ENCODE data around the gene MYO1H. TPM values are rescaled to one million over a fixed set of nuclear protein-coding genes. Genes with fewer than 3 reads are reported as not detected.

MYO1H gene
- total RNA-seq = not detected
- total RNA-seq (2013) = not detected

- no peak within 1 kb of the TSS for H3K4me3 ChIP-seq (ENCODE audit: low read length)
- H3K36me3 ChIP-seq (ENCODE audit: control insufficient read depth, insufficient read depth, low read length) = no peaks in the 10 kb centered on the region
- intact Hi-C loops (cut with micrococcal nuclease) = loop anchor here (5.0 kb wide), 1 partner anchor 45 kb away; no protein-coding TSS in a partner anchor
- H3K27me3 Mint-ChIP-seq (ENCODE audit: low read depth in 2 of 2) = peaks cover 8 to 26% of the 10 kb centered on the region in 2 donors
- H3K27ac ChIP-seq (ENCODE audit: low read length) = no peak within 1 kb of the TSS
- WGBS (ENCODE audit: insufficient coverage) = 93% methylated on average over 8 of the region's 8 CpGs
- no peak within 1 kb of the TSS for H3K27ac Mint-ChIP-seq
- no peak within 1 kb of the TSS for H3K4me3 Mint-ChIP-seq
- ATAC-seq (no peak), DNase-seq (no peak)
- H3K9me3 ChIP-seq (ENCODE audit: control insufficient read depth, insufficient read depth, low read length) = no peaks in the 10 kb centered on the region
- H3K36me3 Mint-ChIP-seq = no peaks in the 10 kb centered on the region
- no peak for TF ChIP-seq CTCF (IDR thresholded peaks at IDR 0.05)
- H3K9me3 Mint-ChIP-seq = no peaks in the 10 kb centered on the region
- H3K4me1 ChIP-seq (ENCODE audit: control insufficient read depth, insufficient read depth, low read length) = no peaks in the 10 kb centered on the region
- H3K4me1 Mint-ChIP-seq = no peaks in the 10 kb centered on the region
- no peaks in the 10 kb centered on the region for H3K27me3 ChIP-seq (ENCODE audit: control insufficient read depth, insufficient read depth, low read length)
These were observed at the start of gene MYO1H for GRCh38 chr12:109347589-109347988. TSS of gene MYO1H (plus strand) at chr12:109347900. CDS start at chr12:109347961, 61 bp downstream.

GRCh38 chr12:109299849-109300248, 47.9 kb upstream of the MYO1H start:
- H3K27me3 Mint-ChIP-seq (ENCODE audit: low read depth in 2 of 2) = peaks cover 12 to 24% of the 10 kb centered on the region in 2 donors
- H3K4me1 Mint-ChIP-seq = no peaks in the 10 kb centered on the region
- H3K4me1 ChIP-seq (ENCODE audit: control insufficient read depth, insufficient read depth, low read length) = no peaks in the 10 kb centered on the region
- no peaks in the 10 kb centered on the region for H3K36me3 Mint-ChIP-seq
- no peak overlapping the region for H3K27ac ChIP-seq (ENCODE audit: low read length)
- H3K9me3 Mint-ChIP-seq = no peaks in the 10 kb centered on the region
- H3K9me3 ChIP-seq (ENCODE audit: control insufficient read depth, insufficient read depth, low read length) = no peaks in the 10 kb centered on the region
- ATAC-seq = no peak
- TF ChIP-seq CTCF (IDR thresholded peaks at IDR 0.05) = no peak
- no peak overlapping the region for H3K4me3 ChIP-seq (ENCODE audit: low read length)
- H3K36me3 ChIP-seq (ENCODE audit: control insufficient read depth, insufficient read depth, low read length) = no peaks in the 10 kb centered on the region
- no peak overlapping the region for H3K27ac Mint-ChIP-seq
- no peaks in the 10 kb centered on the region for H3K27me3 ChIP-seq (ENCODE audit: control insufficient read depth, insufficient read depth, low read length)
- DNase-seq = no peak
- WGBS (ENCODE audit: insufficient coverage) = 93% methylated on average over 7 of the region's 7 CpGs
- intact Hi-C loops (cut with micrococcal nuclease) = no loop called here
- no peak overlapping the region for H3K4me3 Mint-ChIP-seq

GRCh38 chr12:109301643-109302168, 46.0 kb upstream of the MYO1H start:
- TF ChIP-seq CTCF (IDR thresholded peaks at IDR 0.05) = no peak
- Histone ChIP-seq H3K9me3 (ENCODE audit: control insufficient read depth, insufficient read depth, low read length) (no peaks in the 10 kb centered on the region), H3K27ac (ENCODE audit: low read length) (no peak overlapping the region), H3K36me3 (ENCODE audit: control insufficient read depth, insufficient read depth, low read length) (no peaks in the 10 kb centered on the region), H3K4me1 (ENCODE audit: control insufficient read depth, insufficient read depth, low read length) (no peaks in the 10 kb centered on the region), H3K27me3 (ENCODE audit: control insufficient read depth, insufficient read depth, low read length) (peaks cover 1% of the 10 kb centered on the region), H3K4me3 (ENCODE audit: low read length) (no peak overlapping the region)
- intact Hi-C loops (cut with micrococcal nuclease) = no loop called here
- no peak overlapping the region for H3K4me3 Mint-ChIP-seq
- WGBS (ENCODE audit: insufficient coverage) = 87% methylated on average over 3 of the region's 3 CpGs
- DNase-seq = no peak
- no peak for ATAC-seq
- no peak overlapping the region for H3K27ac Mint-ChIP-seq
- no peaks in the 10 kb centered on the region for H3K9me3 Mint-ChIP-seq
- H3K36me3 Mint-ChIP-seq = no peaks in the 10 kb centered on the region
- H3K4me1 Mint-ChIP-seq = no peaks in the 10 kb centered on the region
- peaks cover 12 to 29% of the 10 kb centered on the region in 2 donors for H3K27me3 Mint-ChIP-seq (ENCODE audit: low read depth in 2 of 2)

- H3K27ac Mint-ChIP-seq = no peak overlapping the region
These were observed 45.3 kb upstream of the MYO1H start for GRCh38 chr12:109302358-109302757.

More at GRCh38 chr12:109302358-109302757, 45.3 kb upstream of the MYO1H start:
- no peaks in the 10 kb centered on the region for H3K36me3 ChIP-seq (ENCODE audit: control insufficient read depth, insufficient read depth, low read length)
- DNase-seq (no peak), ATAC-seq (no peak)
- no peaks in the 10 kb centered on the region for H3K9me3 ChIP-seq (ENCODE audit: control insufficient read depth, insufficient read depth, low read length)
- intact Hi-C loops (cut with micrococcal nuclease) = no loop called here
- peaks cover 7% of the 10 kb centered on the region for H3K27me3 ChIP-seq (ENCODE audit: control insufficient read depth, insufficient read depth, low read length)
- no peaks in the 10 kb centered on the region for H3K4me1 Mint-ChIP-seq
- TF ChIP-seq CTCF (IDR thresholded peaks at IDR 0.05) = no peak
- no peaks in the 10 kb centered on the region for H3K4me1 ChIP-seq (ENCODE audit: control insufficient read depth, insufficient read depth, low read length)
- 56% methylated on average over 1 of the region's 2 CpGs for WGBS (ENCODE audit: insufficient coverage)
- no peak overlapping the region for H3K4me3 Mint-ChIP-seq
- H3K27me3 Mint-ChIP-seq (ENCODE audit: low read depth in 2 of 2) = peaks cover 17 to 34% of the 10 kb centered on the region in 2 donors
- H3K36me3 Mint-ChIP-seq = no peaks in the 10 kb centered on the region
- no peak overlapping the region for H3K27ac ChIP-seq (ENCODE audit: low read length)
- no peak overlapping the region for H3K4me3 ChIP-seq (ENCODE audit: low read length)
- no peaks in the 10 kb centered on the region for H3K9me3 Mint-ChIP-seq

Data from natural killer cell (primary cell).